B cell (primary cell): ENCODE data around the gene CRIM1.

Source experiments
- EZH2 ChIP-seq: IDR thresholded peaks from 2 replicates; pipeline ENCODE4 v1.6.1; 2012; ENCODE audit warnings: borderline replicate concordance, low read depth, mild to moderate bottlenecking, moderate library complexity, low read length; ENCODE audit not compliant: insufficient read depth, poor library complexity, severe bottlenecking
- TF ChIP-seq, protein P1 (sequence below): fragments of 200-600 bp; IDR thresholded peaks from one replicate; pipeline ENCODE4 v1.8.0; 2022; ENCODE audit warnings: antibody characterized with exemption, mild to moderate bottlenecking

DNA sequence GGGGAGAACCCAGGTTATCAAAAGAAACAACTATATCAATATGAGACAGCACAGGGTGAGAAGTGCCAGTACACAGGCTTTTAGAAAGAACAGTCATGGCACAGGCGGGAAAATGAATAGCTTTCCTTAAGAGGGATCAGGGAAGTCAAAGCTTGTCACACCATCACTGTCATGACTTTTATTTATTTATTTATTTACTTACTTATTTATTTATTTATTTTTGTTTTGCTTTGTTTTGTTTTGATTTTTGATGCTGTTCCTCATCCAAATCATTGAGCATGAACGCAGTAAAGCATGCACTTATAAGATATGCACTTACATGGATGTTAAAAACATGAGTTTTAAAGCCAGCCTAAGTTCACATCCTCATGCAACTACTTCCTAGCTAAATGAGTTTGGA, 19.3 kb upstream of the CRIM1 start:
- TF ChIP-seq, protein P1, sequence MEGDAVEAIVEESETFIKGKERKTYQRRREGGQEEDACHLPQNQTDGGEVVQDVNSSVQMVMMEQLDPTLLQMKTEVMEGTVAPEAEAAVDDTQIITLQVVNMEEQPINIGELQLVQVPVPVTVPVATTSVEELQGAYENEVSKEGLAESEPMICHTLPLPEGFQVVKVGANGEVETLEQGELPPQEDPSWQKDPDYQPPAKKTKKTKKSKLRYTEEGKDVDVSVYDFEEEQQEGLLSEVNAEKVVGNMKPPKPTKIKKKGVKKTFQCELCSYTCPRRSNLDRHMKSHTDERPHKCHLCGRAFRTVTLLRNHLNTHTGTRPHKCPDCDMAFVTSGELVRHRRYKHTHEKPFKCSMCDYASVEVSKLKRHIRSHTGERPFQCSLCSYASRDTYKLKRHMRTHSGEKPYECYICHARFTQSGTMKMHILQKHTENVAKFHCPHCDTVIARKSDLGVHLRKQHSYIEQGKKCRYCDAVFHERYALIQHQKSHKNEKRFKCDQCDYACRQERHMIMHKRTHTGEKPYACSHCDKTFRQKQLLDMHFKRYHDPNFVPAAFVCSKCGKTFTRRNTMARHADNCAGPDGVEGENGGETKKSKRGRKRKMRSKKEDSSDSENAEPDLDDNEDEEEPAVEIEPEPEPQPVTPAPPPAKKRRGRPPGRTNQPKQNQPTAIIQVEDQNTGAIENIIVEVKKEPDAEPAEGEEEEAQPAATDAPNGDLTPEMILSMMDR, result no peak
- TF ChIP-seq EZH2, result no peak
